IMR-90 (cell line): Measurements from ENCODE around the gene GPT2. TPM values are rescaled to one million over a fixed set of nuclear protein-coding genes. Genes with fewer than 3 reads are reported as not detected.

Experiments used
- ATAC-seq: fragments of 200-7000 bp; cut with Tn5 transposase; 2 replicates; pipeline ENCODE4 v1.9.1; 2020; ENCODE audit warnings: low read depth, mild to moderate bottlenecking, moderate library complexity
- BruUV-seq: library from RNA; stranded (reverse); fragments of 400-500 nt; replicated peaks from 2 replicates; lab custom pipeline; 2021; lab: Mats Ljungman, UMichigan
- CTCF ChIA-PET: fragments of 300-600 bp; formaldehyde crosslinking; extraction: SDS; loops from one replicate; lab custom pipeline; 2021; ENCODE audit warnings: antibody characterized with exemption; lab: Yijun Ruan, JAX
- POLR2A ChIA-PET: fragments of 300-600 bp; sonication (Branson Sonifier 250); formaldehyde crosslinking; loops from one replicate; lab custom pipeline; 2022; ENCODE audit warnings: antibody characterized with exemption; ENCODE audit not compliant: unreplicated experiment; lab: Charles Lee
- DNase-seq: peaks from one replicate; pipeline ENCODE4 v3.0.0; 2013
- H2AFZ ChIP-seq: replicated peaks from 2 replicates; pipeline ENCODE3; 2013; ENCODE audit warnings: low read length, mild to moderate bottlenecking; ENCODE audit not compliant: poor library complexity
- H2AK5ac ChIP-seq: 2 replicates; pipeline ENCODE4 v1.6.1; 2013; ENCODE audit warnings: low read depth, low read length, inconsistent platforms
- H2AK9ac ChIP-seq: replicated peaks from 2 replicates; pipeline ENCODE3; 2013; ENCODE audit warnings: mild to moderate bottlenecking, low read depth, low read length, moderate library complexity; ENCODE audit not compliant: poor library complexity
- H2BK120ac ChIP-seq: 2 replicates; pipeline ENCODE4 v1.6.1; 2013; ENCODE audit warnings: low read depth, low read length, inconsistent platforms
- H2BK15ac ChIP-seq: 3 replicates; pipeline ENCODE4 v1.6.1; 2013; ENCODE audit warnings: low read depth, low read length, inconsistent platforms
- H2BK20ac ChIP-seq: 2 replicates; pipeline ENCODE4 v1.6.1; 2013; ENCODE audit warnings: low read depth, mild to moderate bottlenecking, inconsistent platforms, low read length, moderate library complexity
- H2BK5ac ChIP-seq: 2 replicates; pipeline ENCODE4 v1.6.1; 2013; ENCODE audit warnings: mild to moderate bottlenecking, low read depth, low read length, inconsistent platforms; ENCODE audit not compliant: poor library complexity, severe bottlenecking
- H3K14ac ChIP-seq: replicated peaks from 2 replicates; pipeline ENCODE4 v1.6.1; 2013; ENCODE audit warnings: low read depth, low read length, inconsistent platforms
- H3K18ac ChIP-seq: 2 replicates; pipeline ENCODE4 v1.6.1; 2013; ENCODE audit warnings: low read depth, low read length, control low read depth
- H3K23ac ChIP-seq: 2 replicates; pipeline ENCODE4 v1.6.1; 2013; ENCODE audit warnings: low read depth, low read length, inconsistent platforms
- H3K27ac ChIP-seq: 2 replicates; pipeline ENCODE4 v1.5.1; 2013; ENCODE audit warnings: mild to moderate bottlenecking, control low read depth, low read length; ENCODE audit not compliant: insufficient read depth
- H3K27me3 ChIP-seq: 2 replicates; pipeline ENCODE4 v1.6.1; 2013; ENCODE audit warnings: low read length; ENCODE audit not compliant: control insufficient read depth, insufficient read depth
- H3K36me3 ChIP-seq: 2 replicates; pipeline ENCODE4 v1.6.1; 2013; ENCODE audit warnings: low read length, mixed read lengths; ENCODE audit not compliant: control insufficient read depth, insufficient read depth
- H3K4ac ChIP-seq: 2 replicates; pipeline ENCODE4 v1.6.1; 2013; ENCODE audit warnings: low read depth, low read length, inconsistent platforms
- H3K4me1 ChIP-seq: 2 replicates; pipeline ENCODE4 v1.6.1; 2013; ENCODE audit warnings: low read length, mixed read lengths; ENCODE audit not compliant: control insufficient read depth, insufficient read depth
- H3K4me2 ChIP-seq: 2 replicates; pipeline ENCODE4 v1.6.1; 2013; ENCODE audit warnings: low read depth, mild to moderate bottlenecking, control low read depth, low read length, moderate library complexity
- H3K4me3 ChIP-seq: 2 replicates; pipeline ENCODE4 v1.5.1; 2013; ENCODE audit warnings: low read depth, mild to moderate bottlenecking, control low read depth, low read length, moderate library complexity; ENCODE audit not compliant: insufficient read depth
- H3K56ac ChIP-seq: 2 replicates; pipeline ENCODE4 v1.6.1; 2013; ENCODE audit warnings: low read length, inconsistent platforms; ENCODE audit not compliant: insufficient read depth; ENCODE audit errors: extremely low read depth
- H3K79me1 ChIP-seq, 2 experiments: 2 replicates each; pipeline ENCODE4 v1.6.1; 2013; ENCODE audit warnings: low read length in 2 of 2, inconsistent platforms in 1 of 2, low read depth in 1 of 2
- H3K9ac ChIP-seq: 2 replicates; pipeline ENCODE4 v1.6.1; 2013; ENCODE audit warnings: low read depth, low read length, control low read depth
- H3K9me1 ChIP-seq: 2 replicates; pipeline ENCODE4 v1.6.1; 2013; ENCODE audit warnings: low read length, inconsistent platforms; ENCODE audit not compliant: insufficient read depth
- H3K9me3 ChIP-seq: 2 replicates; pipeline ENCODE4 v1.6.1; 2013; ENCODE audit warnings: low read length; ENCODE audit not compliant: control insufficient read depth, insufficient read depth
- H4K20me1 ChIP-seq: 2 replicates; pipeline ENCODE4 v1.6.1; 2013; ENCODE audit warnings: low read length, inconsistent platforms; ENCODE audit not compliant: insufficient read depth
- H4K5ac ChIP-seq: 2 replicates; pipeline ENCODE4 v1.6.1; 2013; ENCODE audit warnings: mild to moderate bottlenecking, low read depth, low read length, control low read depth
- H4K8ac ChIP-seq, 2 experiments: 2 replicates each; pipeline ENCODE4 v1.6.1; 2013; ENCODE audit warnings: low read depth in 2 of 2, low read length in 2 of 2, control low read depth in 1 of 2, inconsistent platforms in 1 of 2
- H4K91ac ChIP-seq: 2 replicates; pipeline ENCODE4 v1.6.1; 2013; ENCODE audit warnings: low read depth, low read length, inconsistent platforms; ENCODE audit not compliant: insufficient read depth
- BHLHE40 ChIP-seq: fragments of 150-350 bp; IDR thresholded peaks from 2 replicates; pipeline ENCODE4 v1.6.1; 2016; ENCODE audit warnings: mild to moderate bottlenecking, low read depth, low read length
- CEBPB ChIP-seq: IDR thresholded peaks from 2 replicates; pipeline ENCODE4 v1.6.1; 2012; ENCODE audit warnings: low read depth, low read length, improper control_type of control experiment
- CHD1 ChIP-seq: IDR thresholded peaks from 2 replicates; pipeline ENCODE4 v1.6.1; 2012; ENCODE audit warnings: low read depth, low read length, improper control_type of control experiment
- CTCF ChIP-seq: conservative IDR thresholded peaks from 2 replicates; pipeline ENCODE4 v1.5.1; 2012; ENCODE audit warnings: mild to moderate bottlenecking, low read depth, low read length, improper control_type of control experiment
- FOS ChIP-seq: fragments of 150-350 bp; IDR thresholded peaks from 2 replicates; pipeline ENCODE4 v1.6.1; 2016; ENCODE audit warnings: low read depth, low read length
- MAZ ChIP-seq: IDR thresholded peaks from 2 replicates; pipeline ENCODE4 v1.6.1; 2012; ENCODE audit warnings: low read depth, mild to moderate bottlenecking, low read length, improper control_type of control experiment, moderate library complexity, borderline replicate concordance
- MXI1 ChIP-seq: IDR thresholded peaks from 2 replicates; pipeline ENCODE4 v1.6.1; 2012; ENCODE audit warnings: low read depth, mild to moderate bottlenecking, low read length, moderate library complexity, borderline replicate concordance
- RAD21 ChIP-seq: IDR thresholded peaks from 2 replicates; pipeline ENCODE4 v1.6.1; 2012; ENCODE audit warnings: low read length, improper control_type of control experiment
- RFX5 ChIP-seq: IDR thresholded peaks from 2 replicates; pipeline ENCODE4 v1.8.0; 2012; ENCODE audit warnings: low read depth, mild to moderate bottlenecking, low read length, moderate library complexity
- SMC3 ChIP-seq: fragments of 150-350 bp; IDR thresholded peaks from 2 replicates; pipeline ENCODE4 v1.6.1; 2016; ENCODE audit warnings: low read depth, mild to moderate bottlenecking, antibody characterized with exemption, low read length, moderate library complexity
- USF2 ChIP-seq: fragments of 150-350 bp; IDR thresholded peaks from 2 replicates; pipeline ENCODE4 v1.6.1; 2017; ENCODE audit warnings: mild to moderate bottlenecking, antibody characterized with exemption, low read length, low read depth
- WGBS, 2 experiments: methylation state at CpG; one replicate each; pipeline versions ENCODE4 v1.1.5 to v1.1.7; 2013; ENCODE audit warnings: missing lambda C conversion rate in 2 of 2; ENCODE audit not compliant: insufficient read length in 1 of 2; ENCODE audit errors: extremely low coverage in 2 of 2; 5-methylcytosine and 5-hydroxymethylcytosine counted together
- dilution Hi-C: fragments of 300-500 bp; cut with HindIII; formaldehyde crosslinking; loops from one replicate; pipeline ENCODE4 v1.14.3; 2018; ENCODE audit warnings: low sequenced_read_pairs; ENCODE audit not compliant: unreplicated experiment
- in situ Hi-C: fragments of 300-500 bp; cut with MboI; formaldehyde crosslinking; loops from 3 replicates; pipeline ENCODE4 v1.14.3; 2019; ENCODE audit warnings: low sequenced_read_pairs, inconsistent platforms, mixed read lengths
- intact Hi-C: fragments of 100-400 bp; cut with micrococcal nuclease; formaldehyde crosslinking; loops from 2 replicates; pipeline ENCODE4 v1.10.0; 2022
- polyA plus RNA-seq, 3 experiments: library from polyadenylated mRNA; depleted of rRNA; stranded (reverse); fragments of >200 nt; gene quantifications; 2 replicates each; pipeline ENCODE4 v1.2.3, GENCODE V29; 2012; ENCODE audit warnings: low replicate concordance in 1 of 3
- total RNA-seq: library from RNA; depleted of rRNA; stranded (reverse); fragments of >200 nt; gene quantifications from 2 replicates; pipeline ENCODE4 v1.2.3, GENCODE V29; 2012
- TF ChIP-seq, protein P1 (sequence below): fragments of 150-350 bp; IDR thresholded peaks from 2 replicates; pipeline ENCODE4 v1.6.1; 2016; ENCODE audit warnings: low read depth, mild to moderate bottlenecking, low read length, moderate library complexity, borderline replicate concordance

The GPT2 gene
- total and polyA plus RNA-seq, 2 of the 4 experiments (the other 2 are of a cell fraction): 26.4 to 31.5 TPM

GRCh38 chr16:46973207-46973995, 89.2 kb downstream of the GPT2 start, which contains the start of gene DNAJA2 (continued):
- peak; percentile 38; the same call in 1 of the 2 replicates for TF ChIP-seq MAZ
- TF ChIP-seq MXI1: peak; percentile 49; the same call in 1 of the 2 replicates

DNA sequence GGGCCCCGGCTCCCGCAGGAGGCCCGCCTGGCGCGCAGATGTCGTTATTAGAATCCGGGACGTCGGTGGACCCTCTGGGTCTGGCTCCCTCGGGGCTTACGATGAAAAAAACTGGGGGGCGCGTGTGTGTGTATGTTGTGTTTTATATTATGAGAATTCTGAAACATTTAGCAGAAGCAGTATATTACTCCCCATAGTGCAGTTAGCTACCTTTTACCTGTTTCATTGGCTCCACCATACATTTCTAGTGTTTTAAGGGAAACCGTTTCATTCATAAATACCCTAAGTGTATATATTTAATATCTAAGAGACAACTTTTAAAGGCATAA, 89.8 kb downstream of the GPT2 start:
- H2AFZ ChIP-seq: peak overlapping the region; percentile 99
- ChIA-PET CTCF (no interaction called here), POLR2A (interaction anchor here (0.7 kb wide), 1 partner anchor 830 kb away, joined by 4 read pairs; no protein-coding TSS in a partner anchor)
- peak overlapping the region; percentile 93 to 100 for H4K8ac ChIP-seq
- peak overlapping the region; percentile 91 for H3K4me3 ChIP-seq
- no CpG with 5 or more reads among the region's 14 CpGs for WGBS, 2 experiments
- intact Hi-C loops (no loop called here), in situ Hi-C loops (no loop called here), dilution Hi-C loops (no loop called here)
- no peak overlapping the region for H2BK15ac ChIP-seq
- no peak overlapping the region for H3K23ac ChIP-seq
- DNase-seq: no peak
- H3K4me2 ChIP-seq: peak overlapping the region; percentile 95
- H3K36me3 ChIP-seq: peaks cover 11% of the 10 kb centered on the region
- H2BK5ac ChIP-seq: peak overlapping the region; percentile 78
- peaks cover 27% of the 10 kb centered on the region for H4K20me1 ChIP-seq
- H2BK20ac ChIP-seq: no peak overlapping the region
- H3K27ac ChIP-seq: peak overlapping the region; percentile 86
- peak overlapping the region; percentile 96 for H3K4ac ChIP-seq
- peaks cover 8% of the 10 kb centered on the region for H3K4me1 ChIP-seq
- H4K91ac ChIP-seq: no peak overlapping the region; the same call in 1 of the 2 replicates
- H3K9me3 ChIP-seq: no peaks in the 10 kb centered on the region
- H3K9me1 ChIP-seq: peaks cover 7% of the 10 kb centered on the region
- ATAC-seq: no peak
- peak overlapping the region; percentile 90 for H2AK9ac ChIP-seq
- H3K9ac ChIP-seq: peak overlapping the region; percentile 87
- H3K56ac ChIP-seq: peak overlapping the region; percentile 80; the same call in 1 of the 2 replicates
- H3K18ac ChIP-seq: no peak overlapping the region; the same call in 1 of the 2 replicates
- no peak overlapping the region for H2BK120ac ChIP-seq
- peaks cover 9 to 31% of the 10 kb centered on the region in 2 experiments for H3K79me1 ChIP-seq
- H3K14ac ChIP-seq: 0 out of 2 replicates have a peak overlapping the region, but pooled peaks have one; percentile 98
- H4K5ac ChIP-seq: peak overlapping the region; percentile 97
- BruUV-seq: TSS peak; percentile 68
- H2AK5ac ChIP-seq: no peak overlapping the region
- H3K27me3 ChIP-seq: no peaks in the 10 kb centered on the region
- TF ChIP-seq RFX5 (no peak), BHLHE40 (no peak), SMC3 (no peak), RAD21 (no peak), FOS (no peak), CTCF (no peak), MXI1 (no peak), CEBPB (no peak), USF2 (no peak), CHD1 (no peak)
- TF ChIP-seq, protein P1, sequence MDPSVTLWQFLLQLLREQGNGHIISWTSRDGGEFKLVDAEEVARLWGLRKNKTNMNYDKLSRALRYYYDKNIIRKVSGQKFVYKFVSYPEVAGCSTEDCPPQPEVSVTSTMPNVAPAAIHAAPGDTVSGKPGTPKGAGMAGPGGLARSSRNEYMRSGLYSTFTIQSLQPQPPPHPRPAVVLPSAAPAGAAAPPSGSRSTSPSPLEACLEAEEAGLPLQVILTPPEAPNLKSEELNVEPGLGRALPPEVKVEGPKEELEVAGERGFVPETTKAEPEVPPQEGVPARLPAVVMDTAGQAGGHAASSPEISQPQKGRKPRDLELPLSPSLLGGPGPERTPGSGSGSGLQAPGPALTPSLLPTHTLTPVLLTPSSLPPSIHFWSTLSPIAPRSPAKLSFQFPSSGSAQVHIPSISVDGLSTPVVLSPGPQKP: no peak
